Measurements from ENCODE around the gene MEF2A.
A peak's percentile ranks its signal among the peaks of the same experiment; 100 is the strongest.

The MEF2A gene

GRCh38 chr15:99574502-99574901 is 8.7 kb downstream of the MEF2A start:
- H3F3A ChIP-seq (ENCODE audit: insufficient read depth, low read length) = no peaks in the 10 kb centered on the region
- no peak overlapping the region for H2AFZ ChIP-seq (ENCODE audit: low read length)
- TF ChIP-seq EZH2 (IDR thresholded peaks at IDR 0.05; ENCODE audit: borderline replicate concordance, low read length) = no peak
- no peak; the same call in 1 of the 2 replicates for TF ChIP-seq CTCF (IDR thresholded peaks at IDR 0.05; ENCODE audit: low read length)
- no peaks in the 10 kb centered on the region for H3K9me3 ChIP-seq (ENCODE audit: low read length)
- peaks cover 5% of the 10 kb centered on the region; the same call in 1 of the 2 replicates for H3K36me3 ChIP-seq (ENCODE audit: insufficient read depth, low read length)
- H3K4me2 ChIP-seq (ENCODE audit: low read length) = peak overlapping the region; percentile 28; the same call in 1 of the 2 replicates
- peak overlapping the region; percentile 15 for H3K27ac ChIP-seq (ENCODE audit: low read depth, low read length, poor library complexity, severe bottlenecking)
- H3K9me2 ChIP-seq (ENCODE audit: low read depth, low read length) = no peaks in the 10 kb centered on the region
- H3K4me3 ChIP-seq (ENCODE audit: low read depth, low read length, poor library complexity, severe bottlenecking) = no peak overlapping the region
- no peak overlapping the region for H3K9ac ChIP-seq (ENCODE audit: low read length)
- H4K20me1 ChIP-seq (ENCODE audit: insufficient read depth, low read length) = no peaks in the 10 kb centered on the region
- peaks cover 83% of the 10 kb centered on the region for H3K4me1 ChIP-seq (ENCODE audit: insufficient read depth, low read length, severe bottlenecking)
- no peaks in the 10 kb centered on the region for H3K27me3 ChIP-seq (ENCODE audit: insufficient read depth, low read length)
- H3K79me2 ChIP-seq (ENCODE audit: insufficient read depth, low read length) = peaks cover 100% of the 10 kb centered on the region

- Histone ChIP-seq H2AFZ (ENCODE audit: low read length) (no peak overlapping the region), H3K27me3 (ENCODE audit: insufficient read depth, low read length) (no peaks in the 10 kb centered on the region), H3K79me2 (ENCODE audit: insufficient read depth, low read length) (peaks cover 100% of the 10 kb centered on the region), H3K36me3 (ENCODE audit: insufficient read depth, low read length) (peaks cover 6% of the 10 kb centered on the region; the same call in 1 of the 2 replicates), H3K9ac (ENCODE audit: low read length) (peak overlapping the region; percentile 39; the same call in 1 of the 2 replicates), H3K4me1 (ENCODE audit: insufficient read depth, low read length, severe bottlenecking) (peaks cover 52% of the 10 kb centered on the region), H3K9me2 (ENCODE audit: low read depth, low read length) (no peaks in the 10 kb centered on the region), H4K20me1 (ENCODE audit: insufficient read depth, low read length) (no peaks in the 10 kb centered on the region), H3K4me3 (ENCODE audit: low read depth, low read length, poor library complexity, severe bottlenecking) (peak overlapping the region; percentile 42), H3K9me3 (ENCODE audit: low read length) (no peaks in the 10 kb centered on the region), H3K27ac (ENCODE audit: low read depth, low read length, poor library complexity, severe bottlenecking) (peak overlapping the region; percentile 29), H3F3A (ENCODE audit: insufficient read depth, low read length) (no peaks in the 10 kb centered on the region), H3K4me2 (ENCODE audit: low read length) (peak overlapping the region; percentile 63)
- TF ChIP-seq EZH2 (IDR thresholded peaks at IDR 0.05; ENCODE audit: borderline replicate concordance, low read length) (no peak), CTCF (IDR thresholded peaks at IDR 0.05; ENCODE audit: low read length) (no peak)
Observed at GRCh38 chr15:99578809-99579208, 13.0 kb downstream of the MEF2A start.

GRCh38 chr15:99580076-99580475 is 14.3 kb downstream of the MEF2A start:
- no peaks in the 10 kb centered on the region for H3K27me3 ChIP-seq (ENCODE audit: insufficient read depth, low read length)
- H3K9me3 ChIP-seq (ENCODE audit: low read length) = peaks cover 11% of the 10 kb centered on the region
- TF ChIP-seq CTCF (IDR thresholded peaks at IDR 0.05; ENCODE audit: low read length) (no peak), EZH2 (IDR thresholded peaks at IDR 0.05; ENCODE audit: borderline replicate concordance, low read length) (no peak)
- peaks cover 100% of the 10 kb centered on the region for H3K79me2 ChIP-seq (ENCODE audit: insufficient read depth, low read length)
- no peaks in the 10 kb centered on the region for H4K20me1 ChIP-seq (ENCODE audit: insufficient read depth, low read length)
- no peak overlapping the region for H3K27ac ChIP-seq (ENCODE audit: low read depth, low read length, poor library complexity, severe bottlenecking)
- H2AFZ ChIP-seq (ENCODE audit: low read length) = no peak overlapping the region
- no peaks in the 10 kb centered on the region for H3K9me2 ChIP-seq (ENCODE audit: low read depth, low read length)
- no peak overlapping the region for H3K4me2 ChIP-seq (ENCODE audit: low read length)
- H3K9ac ChIP-seq (ENCODE audit: low read length) = no peak overlapping the region
- no peaks in the 10 kb centered on the region for H3F3A ChIP-seq (ENCODE audit: insufficient read depth, low read length)
- peaks cover 19% of the 10 kb centered on the region for H3K36me3 ChIP-seq (ENCODE audit: insufficient read depth, low read length)
- H3K4me1 ChIP-seq (ENCODE audit: insufficient read depth, low read length, severe bottlenecking) = peaks cover 39% of the 10 kb centered on the region
- H3K4me3 ChIP-seq (ENCODE audit: low read depth, low read length, poor library complexity, severe bottlenecking) = no peak overlapping the region

Data from OCI-LY1 (cell line).